Liver (tissue), 9 donors: Measurements from ENCODE around the gene FRMD1. TPM values are rescaled to one million over a fixed set of nuclear protein-coding genes. Genes with fewer than 3 reads are reported as not detected.

Source experiments
- DNase-seq: peaks from one replicate; pipeline ENCODE4 v3.0.0-alpha.2; 2017; ENCODE audit warnings: low spot score
- H3K27ac ChIP-seq, 2 donors: one replicate each; pipeline ENCODE4 v1.7.0; 2013; ENCODE audit warnings: inconsistent platforms in 2 of 2, low read length in 2 of 2, control low read depth in 1 of 2, low read depth in 1 of 2, mild to moderate bottlenecking in 1 of 2
- H3K27me3 ChIP-seq, 4 donors: one replicate each; pipeline versions ENCODE4 v1.6.1 to v1.7.0; 2013; ENCODE audit warnings: low read length in 3 of 4, inconsistent platforms in 1 of 4, mild to moderate bottlenecking in 1 of 4, moderate library complexity in 1 of 4; ENCODE audit not compliant: control insufficient read depth in 4 of 4, insufficient read depth in 4 of 4
- H3K36me3 ChIP-seq, 4 donors: one replicate each; pipeline versions ENCODE4 v1.6.1 to v1.7.0; 2013; ENCODE audit warnings: low read length in 3 of 4, mild to moderate bottlenecking in 3 of 4, low read depth in 1 of 4, moderate library complexity in 1 of 4; ENCODE audit not compliant: control insufficient read depth in 4 of 4, insufficient read depth in 3 of 4
- H3K4me1 ChIP-seq, 4 donors: one replicate each; pipeline versions ENCODE4 v1.6.1 to v1.7.0; 2013; ENCODE audit warnings: low read length in 3 of 4, mild to moderate bottlenecking in 3 of 4, moderate library complexity in 1 of 4; ENCODE audit not compliant: control insufficient read depth in 4 of 4, insufficient read depth in 4 of 4
- H3K4me3 ChIP-seq, 3 donors: one replicate each; pipeline versions ENCODE4 v1.6.1 to v1.7.0; 2013; ENCODE audit warnings: low read length in 3 of 3, control low read depth in 1 of 3, low read depth in 1 of 3, mild to moderate bottlenecking in 1 of 3
- H3K9ac ChIP-seq, 2 donors: one replicate each; pipeline ENCODE4 v1.7.0; 2013; ENCODE audit warnings: low read length in 2 of 2, mild to moderate bottlenecking in 2 of 2, moderate library complexity in 2 of 2, control low read depth in 1 of 2, low read depth in 1 of 2
- H3K9me3 ChIP-seq, 4 donors: one replicate each; pipeline versions ENCODE4 v1.6.1 to v1.7.0; 2013; ENCODE audit warnings: low read length in 3 of 4; ENCODE audit not compliant: control insufficient read depth in 4 of 4
- ATF3 ChIP-seq: IDR thresholded peaks from 2 replicates; pipeline ENCODE4 v1.6.1; 2016; ENCODE audit warnings: antibody characterized with exemption
- CTCF ChIP-seq: fragments of 150-350 bp; IDR thresholded peaks from 2 replicates; pipeline ENCODE4 v1.5.1; 2017; ENCODE audit warnings: improper control_type of control experiment, low read depth, low read length; ENCODE audit not compliant: missing input control
- EGR1 ChIP-seq, 2 donors: IDR thresholded peaks; 2 replicates each; pipeline ENCODE4 v1.6.1; 2016 to 2018; ENCODE audit warnings: antibody characterized with exemption in 2 of 2, low read depth in 2 of 2
- FOXA1 ChIP-seq: IDR thresholded peaks from 2 replicates; pipeline ENCODE4 v1.6.1; 2016; ENCODE audit warnings: antibody characterized with exemption
- FOXA2 ChIP-seq: IDR thresholded peaks from 2 replicates; pipeline ENCODE4 v1.6.1; 2016; ENCODE audit warnings: antibody characterized with exemption
- GABPA ChIP-seq, 2 donors: IDR thresholded peaks in 1 of 2; conservative IDR thresholded peaks in 1 of 2; 2 replicates each; pipeline ENCODE4 v1.6.1; 2016; ENCODE audit warnings: antibody characterized with exemption in 2 of 2, mild to moderate bottlenecking in 1 of 2, moderate library complexity in 1 of 2
- HNF4G ChIP-seq: IDR thresholded peaks from 2 replicates; pipeline ENCODE4 v1.6.1; 2016; ENCODE audit warnings: antibody characterized with exemption
- JUND ChIP-seq, 2 donors: IDR thresholded peaks; 2 replicates each; pipeline ENCODE4 v1.6.1; 2016; ENCODE audit warnings: antibody characterized with exemption in 2 of 2
- MAX ChIP-seq: IDR thresholded peaks from 2 replicates; pipeline ENCODE4 v1.6.1; 2016; ENCODE audit warnings: antibody characterized with exemption
- NR2F2 ChIP-seq: IDR thresholded peaks from 2 replicates; pipeline ENCODE4 v1.6.1; 2016; ENCODE audit warnings: antibody characterized with exemption
- RXRA ChIP-seq, 2 donors: IDR thresholded peaks; 2 replicates each; pipeline ENCODE4 v1.6.1; 2017 to 2018; ENCODE audit warnings: antibody characterized with exemption in 2 of 2, mild to moderate bottlenecking in 1 of 2
- SP1 ChIP-seq: IDR thresholded peaks from 2 replicates; pipeline ENCODE4 v1.6.1; 2018; ENCODE audit warnings: antibody characterized with exemption, mild to moderate bottlenecking
- YY1 ChIP-seq: IDR thresholded peaks from 2 replicates; pipeline ENCODE4 v1.6.1; 2016; ENCODE audit warnings: antibody characterized with exemption, mild to moderate bottlenecking
- ZBTB33 ChIP-seq: IDR thresholded peaks from 2 replicates; pipeline ENCODE4 v1.6.1; 2016; ENCODE audit warnings: antibody characterized with exemption
- WGBS: extraction: QIAGEN DNeasy Blood & Tissue Kit; methylation state at CpG from one replicate; pipeline ENCODE4 v1.1.7; 2013; 5-methylcytosine and 5-hydroxymethylcytosine counted together
- polyA plus RNA-seq, 2 donors: library from polyadenylated mRNA; stranded (reverse) in 1 of 2; unstranded in 1 of 2; fragments of 200-250 nt in 1 of 2; fragments of >200 nt in 1 of 2; fragmentation: Nextera tagmentation in 1 of 2; extraction: Ambion mirVana in 1 of 2; gene quantifications; one replicate each; pipeline versions ENCODE4 v1.2.1 to v1.2.3, GENCODE V29; 2013 to 2015
- total RNA-seq, 2 donors: library from RNA; depleted of rRNA; stranded (reverse); fragments of >200 nt; gene quantifications; one replicate each; pipeline ENCODE4 v1.2.3, GENCODE V29; 2014
- donor health status: healthy.
- donor health status: healthy.
- donor health status: healthy.
- donor health status: healthy.
- donor health status: healthy.

FRMD1 gene
- total and polyA plus RNA-seq, 4 donors: 0.04 to 0.17 (median 0.12) TPM

GRCh38 chr6:168109171-168109570 lies 30.2 kb upstream of the FRMD1 start (continued):
- TF ChIP-seq GABPA (IDR thresholded peaks at IDR 0.05 in 1 of 2, conservative IDR thresholded peaks at IDR 0.05 in 1 of 2) (no peak), NR2F2 (no peak), FOXA1 (no peak)

- no peak for TF ChIP-seq ATF3
- TF ChIP-seq HNF4G: no peak
- no peak for TF ChIP-seq YY1
- TF ChIP-seq JUND (IDR thresholded peaks at IDR 0.05): no peak
- TF ChIP-seq MAX: no peak
- TF ChIP-seq SP1: no peak
- no peak for TF ChIP-seq EGR1 (IDR thresholded peaks at IDR 0.05; ENCODE audit: low read depth in 2 of 2)
- no peak for TF ChIP-seq ZBTB33
- TF ChIP-seq CTCF: no peak
- TF ChIP-seq RXRA (IDR thresholded peaks at IDR 0.05): no peak
- no peak for TF ChIP-seq FOXA1
- no peak overlapping the region for H3K27ac ChIP-seq
- no peaks in the 10 kb centered on the region for H3K4me1 ChIP-seq
- no peak overlapping the region for H3K9ac ChIP-seq
- H3K9me3 ChIP-seq: no peaks in the 10 kb centered on the region
- H3K36me3 ChIP-seq: no peaks in the 10 kb centered on the region
- 85% methylated on average over 8 of the region's 8 CpGs for WGBS
- H3K27me3 ChIP-seq: peaks cover 0 to 4% (median 0%) of the 10 kb centered on the region in 4 donors
- DNase-seq: no peak
- H3K4me3 ChIP-seq: no peak overlapping the region
Observed at GRCh38 chr6:168107191-168107983, 28.4 kb upstream of the FRMD1 start.

GRCh38 chr6:168106633-168107005 lies 27.6 kb upstream of the FRMD1 start:
- Histone ChIP-seq H3K27me3 (peaks cover 0 to 4% (median 3%) of the 10 kb centered on the region in 4 donors), H3K27ac (no peak overlapping the region), H3K4me1 (no peaks in the 10 kb centered on the region), H3K9me3 (no peaks in the 10 kb centered on the region), H3K36me3 (no peaks in the 10 kb centered on the region), H3K4me3 (no peak overlapping the region), H3K9ac (no peak overlapping the region)
- TF ChIP-seq NR2F2 (no peak), GABPA (IDR thresholded peaks at IDR 0.05 in 1 of 2, conservative IDR thresholded peaks at IDR 0.05 in 1 of 2) (no peak), FOXA1 (no peak), FOXA2 (no peak), YY1 (no peak), ATF3 (no peak)
- no peak for DNase-seq
- WGBS: 81% methylated on average over 3 of the region's 3 CpGs
